Liver (tissue), 3 donors: Measurements from ENCODE around the gene TMEM242.

Source experiments
- GABPA ChIP-seq, 2 donors: IDR thresholded peaks in 1 of 2; conservative IDR thresholded peaks in 1 of 2; 2 replicates each; pipeline ENCODE4 v1.6.1; 2016; ENCODE audit warnings: antibody characterized with exemption in 2 of 2, mild to moderate bottlenecking in 1 of 2, moderate library complexity in 1 of 2
- TF ChIP-seq, protein P1 (sequence below): fragments of 150-350 bp; IDR thresholded peaks from 2 replicates; pipeline ENCODE4 v1.5.1; 2017; ENCODE audit warnings: improper control_type of control experiment, low read depth, low read length; ENCODE audit not compliant: missing input control
- donor health status: healthy.
- donor health status: healthy.

GRCh38 chr6:157272372-157272771 lies 50.9 kb downstream of the TMEM242 start:
- TF ChIP-seq, protein P1, sequence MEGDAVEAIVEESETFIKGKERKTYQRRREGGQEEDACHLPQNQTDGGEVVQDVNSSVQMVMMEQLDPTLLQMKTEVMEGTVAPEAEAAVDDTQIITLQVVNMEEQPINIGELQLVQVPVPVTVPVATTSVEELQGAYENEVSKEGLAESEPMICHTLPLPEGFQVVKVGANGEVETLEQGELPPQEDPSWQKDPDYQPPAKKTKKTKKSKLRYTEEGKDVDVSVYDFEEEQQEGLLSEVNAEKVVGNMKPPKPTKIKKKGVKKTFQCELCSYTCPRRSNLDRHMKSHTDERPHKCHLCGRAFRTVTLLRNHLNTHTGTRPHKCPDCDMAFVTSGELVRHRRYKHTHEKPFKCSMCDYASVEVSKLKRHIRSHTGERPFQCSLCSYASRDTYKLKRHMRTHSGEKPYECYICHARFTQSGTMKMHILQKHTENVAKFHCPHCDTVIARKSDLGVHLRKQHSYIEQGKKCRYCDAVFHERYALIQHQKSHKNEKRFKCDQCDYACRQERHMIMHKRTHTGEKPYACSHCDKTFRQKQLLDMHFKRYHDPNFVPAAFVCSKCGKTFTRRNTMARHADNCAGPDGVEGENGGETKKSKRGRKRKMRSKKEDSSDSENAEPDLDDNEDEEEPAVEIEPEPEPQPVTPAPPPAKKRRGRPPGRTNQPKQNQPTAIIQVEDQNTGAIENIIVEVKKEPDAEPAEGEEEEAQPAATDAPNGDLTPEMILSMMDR, result no peak
- TF ChIP-seq GABPA (IDR thresholded peaks at IDR 0.05 in 1 of 2, conservative IDR thresholded peaks at IDR 0.05 in 1 of 2), result no peak
